GM21717 (cell line): Measurements from ENCODE around the gene ASL.
"Not testable (repeated sequence)": the region's sequence is repeated elsewhere in the genome, so short reads cannot be mapped to it uniquely, and the experiment has no call there.

Experiments
- ATAC-seq: cut with Tn5 transposase; IDR thresholded peaks from one replicate; pipeline ENCODE4 v1.9.1; 2021; ENCODE audit warnings: mild to moderate bottlenecking, moderate library complexity; ENCODE audit not compliant: unreplicated experiment

ASL gene

DNA sequence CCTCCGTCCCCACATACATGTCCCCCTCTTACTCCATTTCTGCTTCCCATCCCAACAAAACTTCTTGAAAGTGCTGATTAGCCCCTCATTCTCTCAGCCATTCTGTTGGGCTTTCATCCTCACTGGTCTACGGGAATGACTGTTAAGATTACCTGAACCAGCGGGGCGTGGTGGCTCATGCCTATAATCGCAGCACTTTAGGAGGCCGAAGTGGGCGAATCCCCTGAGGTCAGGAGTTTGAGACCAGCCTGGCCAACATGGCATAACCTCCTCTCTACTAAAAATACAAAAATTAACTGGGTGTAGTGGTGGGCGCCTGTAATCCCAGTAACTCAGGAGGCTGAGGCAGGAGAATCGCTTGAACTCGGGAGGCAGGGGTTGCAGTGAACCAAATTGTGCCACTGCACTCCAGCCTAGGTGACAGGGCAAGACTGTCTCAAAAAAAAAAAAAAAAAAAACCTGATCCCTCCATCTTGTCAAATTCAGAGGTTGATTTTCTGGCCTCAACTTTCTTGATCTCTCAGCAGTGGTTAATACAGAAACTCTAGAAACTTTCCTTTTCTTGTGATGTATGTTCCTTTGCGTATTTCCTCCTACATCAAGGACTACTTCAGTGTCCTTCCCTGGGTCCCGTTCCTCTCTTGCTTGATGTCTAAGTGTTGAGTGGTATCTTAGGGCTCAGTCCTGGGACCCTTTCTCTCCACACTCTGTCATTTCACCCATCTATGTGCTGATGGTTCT, 41.2 kb downstream of the ASL start:
- not testable (repeated sequence) for ATAC-seq

DNA sequence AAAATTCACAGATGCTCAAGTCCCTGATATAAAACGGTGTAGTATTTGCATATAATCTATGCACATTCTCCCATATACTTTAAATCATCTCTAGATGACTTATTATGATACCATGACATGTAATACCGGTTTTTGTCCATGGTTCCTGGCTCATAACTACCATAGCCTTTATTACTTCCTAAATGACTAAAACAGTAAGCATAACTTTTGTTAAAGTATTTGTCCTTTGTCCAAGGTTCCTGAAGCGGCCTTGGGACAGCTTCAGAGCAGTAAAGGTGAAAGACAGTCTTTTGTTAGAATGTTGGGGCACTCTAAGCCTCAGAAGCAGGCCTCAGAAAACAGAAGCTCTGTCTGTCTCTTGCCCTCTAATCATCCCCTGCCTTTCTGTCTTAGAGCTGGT, 43.0 kb downstream of the ASL start:
- ATAC-seq: no peak

DNA sequence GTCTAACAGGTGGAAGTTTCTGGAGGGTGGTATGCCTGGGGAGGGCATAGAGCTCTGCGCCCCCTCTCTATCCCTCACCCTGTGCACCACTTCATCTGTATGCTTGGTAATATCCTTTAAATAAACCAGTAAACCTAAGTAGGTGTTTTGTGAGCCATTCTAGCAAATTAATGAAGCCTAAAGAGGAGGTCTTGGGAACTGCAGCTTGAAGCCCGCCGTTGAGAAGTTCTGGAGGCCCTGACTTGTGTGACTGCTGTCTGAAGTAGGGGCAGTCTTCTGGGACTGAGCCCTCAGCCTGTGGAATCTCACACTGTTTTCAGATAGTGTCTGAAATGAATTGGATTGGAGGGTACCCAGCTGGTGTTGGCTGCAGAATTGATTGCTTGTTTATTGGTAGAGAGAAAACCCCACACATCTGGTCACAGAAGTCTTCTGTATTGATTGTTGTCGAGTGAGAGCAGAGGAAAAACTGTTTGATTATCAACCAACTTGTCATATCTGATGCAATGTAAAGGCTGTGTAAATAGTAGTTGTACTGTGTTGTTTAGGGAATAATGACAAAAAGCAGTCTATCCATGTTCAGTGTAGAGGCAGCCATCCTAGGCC, 43.7 kb downstream of the ASL start:
- ATAC-seq: no peak

DNA sequence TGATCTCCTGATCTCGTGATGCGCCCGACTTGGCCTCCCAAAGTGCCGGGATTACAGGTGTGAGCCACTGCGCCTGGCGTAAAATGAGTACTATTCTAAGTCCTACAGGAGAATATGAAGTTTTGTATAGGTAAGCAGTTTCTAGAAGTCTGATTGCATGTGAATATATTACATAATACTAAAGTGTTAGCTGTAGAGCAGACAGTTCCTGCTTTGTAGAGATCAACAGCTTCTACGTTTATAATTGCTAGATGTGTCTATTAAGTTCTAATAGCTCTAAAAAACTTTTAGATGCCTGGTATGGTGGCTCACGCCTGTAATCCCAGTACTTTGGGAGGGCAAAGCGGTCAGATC, 47.5 kb downstream of the ASL start:
- no peak for ATAC-seq

DNA sequence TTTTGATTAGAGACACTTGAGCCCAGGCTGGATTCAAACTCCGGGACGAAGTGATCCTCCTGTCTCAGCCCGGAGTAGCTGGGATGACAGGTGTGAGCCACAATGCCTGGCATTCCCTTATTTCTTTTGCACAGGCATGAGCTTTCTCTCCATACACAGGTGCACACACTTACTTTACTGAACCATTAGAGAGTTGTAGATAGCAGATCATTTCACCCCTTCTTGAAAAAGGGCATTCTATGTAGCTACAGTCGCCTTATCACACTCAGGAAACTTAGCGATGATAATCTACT, 48.9 kb downstream of the ASL start:
- ATAC-seq: not testable (repeated sequence)

DNA sequence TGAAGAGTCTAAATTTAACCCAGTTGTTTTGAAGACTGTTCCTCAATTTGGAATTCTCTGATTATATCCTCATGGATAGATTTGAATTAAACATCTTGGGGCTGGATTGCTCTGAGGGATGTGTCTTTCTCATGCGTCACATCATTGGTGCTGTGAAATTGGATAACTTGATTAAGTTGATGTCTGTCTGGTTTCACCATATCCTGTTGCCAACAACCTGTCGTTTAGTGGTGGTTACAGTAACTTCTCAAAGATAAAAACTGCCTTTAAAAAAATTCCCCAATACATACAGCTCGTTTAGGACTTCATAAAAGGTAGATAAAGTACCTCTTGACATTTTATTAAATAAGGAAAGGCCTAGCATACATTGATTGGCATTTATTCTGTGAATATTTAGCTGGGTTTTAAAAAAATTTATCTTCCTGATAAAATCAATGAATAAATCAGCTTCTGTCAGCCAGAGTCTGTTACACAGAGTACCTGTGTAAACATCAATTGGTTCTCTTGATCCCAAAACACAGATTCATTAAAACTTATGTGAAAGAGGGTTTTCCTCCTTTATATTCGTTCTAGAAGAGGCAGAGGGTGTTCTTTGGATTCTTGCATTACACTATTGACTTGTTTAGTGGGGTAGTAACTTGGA, 49.6 kb downstream of the ASL start:
- no peak for ATAC-seq

DNA sequence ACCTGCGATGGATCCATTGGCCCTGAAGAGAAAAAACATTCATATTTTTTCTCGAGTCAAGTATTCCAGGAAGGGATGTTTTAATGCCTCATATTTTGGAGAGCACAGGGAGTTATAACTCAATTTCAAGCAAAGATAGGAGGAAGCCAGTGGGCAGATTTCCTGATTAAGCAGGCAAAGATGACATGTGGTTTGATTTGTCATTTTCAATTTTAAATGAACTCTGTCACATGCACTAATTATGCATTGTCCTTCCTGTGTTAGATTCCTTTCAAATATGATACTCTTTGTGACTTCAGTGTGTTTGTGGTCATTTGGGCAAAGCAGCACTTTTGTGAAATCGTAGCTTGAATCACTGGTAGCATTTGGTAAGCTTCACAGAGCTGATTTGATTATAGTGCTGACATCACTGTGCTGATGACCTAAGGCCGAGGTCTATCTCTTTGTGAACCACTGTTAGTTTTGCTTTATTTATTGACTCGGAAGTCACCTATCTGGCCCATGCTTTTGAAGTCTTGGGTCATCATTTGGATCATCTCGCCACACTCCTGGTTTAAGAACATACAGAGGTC, 50.2 kb downstream of the ASL start:
- not testable (repeated sequence) for ATAC-seq

DNA sequence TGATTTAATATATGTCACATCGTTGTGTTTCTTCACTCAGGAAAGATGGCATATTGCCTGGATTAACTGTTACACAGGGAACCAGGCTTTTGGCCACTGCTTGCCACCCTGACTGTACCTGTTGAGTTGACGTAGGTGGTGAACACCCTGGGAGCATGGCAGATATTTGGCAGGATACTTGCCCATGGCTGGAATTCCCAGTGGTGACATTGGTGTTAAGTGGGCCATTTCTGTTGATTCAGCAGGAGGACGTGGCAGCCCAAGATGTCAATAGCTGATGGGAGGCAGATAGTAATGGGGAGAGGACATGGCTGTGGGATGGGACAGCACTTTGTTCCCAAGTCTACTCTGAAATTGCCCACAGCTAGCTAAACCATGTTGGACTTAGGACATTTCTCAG, 51.6 kb downstream of the ASL start:
- not testable (repeated sequence) for ATAC-seq

DNA sequence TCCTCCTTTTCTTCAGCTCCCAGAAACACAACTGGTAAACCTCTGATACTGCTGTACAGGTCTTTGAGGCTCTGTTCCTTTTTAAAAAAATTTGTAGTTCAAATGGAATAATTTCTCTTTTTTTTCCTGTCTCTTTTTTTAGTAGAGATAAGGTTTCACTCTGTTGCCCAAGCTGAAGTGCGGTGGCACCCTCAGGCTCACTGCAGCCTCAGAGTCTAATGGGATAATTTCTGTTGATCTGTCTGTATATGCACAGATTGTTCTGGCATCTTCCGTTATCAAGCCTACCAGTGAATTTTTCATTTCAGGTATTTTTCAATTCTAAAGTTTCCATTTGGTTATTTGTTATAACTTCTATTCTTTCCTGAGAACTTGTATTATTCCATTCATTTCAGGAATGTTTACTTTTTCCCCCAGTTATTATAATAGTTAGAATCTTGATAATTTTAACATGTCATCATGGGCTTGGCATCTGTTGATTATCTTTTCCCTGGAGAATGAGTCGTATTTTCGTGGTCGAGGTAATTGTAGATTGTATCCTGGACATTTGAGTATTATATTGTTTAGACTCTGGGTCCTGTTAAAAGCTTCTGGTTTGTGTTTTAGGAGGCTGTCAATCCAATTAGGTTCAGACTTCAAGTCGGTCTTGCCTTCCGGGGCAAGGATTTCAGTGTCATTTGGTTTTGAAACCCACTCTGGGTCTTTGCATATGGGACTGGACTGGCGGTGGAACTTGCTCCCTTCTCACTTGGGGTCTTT, 63.6 kb downstream of the ASL start:
- no peak for ATAC-seq

DNA sequence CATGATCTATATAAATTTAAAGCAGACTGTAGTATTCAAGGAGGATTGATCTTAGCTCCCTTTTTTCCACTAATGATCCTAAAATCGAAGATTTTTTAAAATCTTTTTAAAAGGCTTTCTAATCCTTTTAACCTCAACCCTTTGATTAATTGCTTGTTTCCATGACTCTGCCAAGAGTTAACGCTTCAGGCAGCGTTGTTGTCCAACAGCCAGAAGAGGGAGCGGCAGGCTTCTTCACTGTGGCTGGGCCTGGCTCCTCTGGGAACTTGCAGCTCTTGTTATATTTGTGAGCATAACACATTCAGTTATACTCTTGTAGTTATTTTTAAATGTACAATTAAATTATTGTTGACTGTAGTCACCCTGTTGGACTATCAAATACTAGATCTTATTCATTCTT, 65.3 kb downstream of the ASL start:
- no peak for ATAC-seq

DNA sequence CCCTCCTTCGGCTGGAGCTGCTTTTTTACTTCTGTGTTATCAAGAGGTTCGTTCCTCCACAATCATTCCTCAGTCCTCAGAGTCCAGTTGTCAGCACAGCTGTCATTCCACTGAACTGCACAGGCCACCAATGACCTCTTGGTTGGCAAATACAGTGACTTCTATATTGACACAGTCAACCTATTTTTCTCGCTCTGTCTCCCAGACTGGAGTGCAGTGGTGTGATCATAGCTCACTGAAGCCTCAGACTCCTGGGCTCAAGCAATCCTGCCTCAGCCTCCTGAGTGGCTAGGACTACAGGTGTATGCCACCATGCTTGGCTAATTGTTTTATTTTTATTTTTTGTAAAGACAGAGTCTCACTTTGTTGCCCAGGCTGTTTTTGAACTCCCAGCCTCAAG, 66.7 kb downstream of the ASL start:
- ATAC-seq: no peak

DNA sequence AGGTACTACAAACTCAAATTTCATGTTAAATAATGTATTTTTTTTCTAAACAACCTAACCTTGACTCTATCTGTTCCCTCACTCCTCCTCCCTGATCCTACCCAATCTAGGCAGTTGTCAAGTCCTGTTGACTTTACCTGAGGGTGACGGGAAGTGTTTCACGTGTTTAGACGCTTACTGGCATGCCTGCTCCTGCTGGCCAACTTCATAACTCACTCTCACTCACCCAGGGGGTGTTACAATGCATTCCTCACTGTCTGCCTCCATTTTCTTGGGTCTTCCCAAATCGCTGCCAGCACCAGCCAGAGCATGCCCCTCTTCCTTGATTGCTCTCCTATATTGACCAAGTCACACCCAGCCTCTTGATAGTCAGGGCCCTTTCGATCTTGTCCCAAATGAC, 67.4 kb downstream of the ASL start:
- ATAC-seq: no peak
